Prostate gland (tissue), 2 donors: ENCODE data around the gene EBF3. TPM values are rescaled to one million over a fixed set of nuclear protein-coding genes. Genes with fewer than 3 reads are reported as not detected.

Experiments
- DNase-seq: peaks from one replicate; pipeline ENCODE4 v3.0.0-alpha.2; 2019; ENCODE audit warnings: low spot score
- H3K27ac ChIP-seq, 2 donors: fragments of 200-600 bp; sonication (generic); 2 replicates each; pipeline ENCODE4 v1.5.1; 2017 to 2019
- H3K27me3 ChIP-seq: fragments of 200-600 bp; sonication (generic); replicated peaks from 2 replicates; pipeline ENCODE4 v1.5.1; 2019; ENCODE audit not compliant: insufficient read depth
- H3K36me3 ChIP-seq, 2 donors: fragments of 200-600 bp; sonication (generic); 1 replicate in 1 of 2; 2 replicates in 1 of 2; pipeline versions ENCODE4 v1.5.1 to v1.8.1; 2017 to 2019
- H3K4me1 ChIP-seq: fragments of 200-600 bp; sonication (generic); replicated peaks from 2 replicates; pipeline ENCODE4 v1.5.1; 2019
- H3K4me3 ChIP-seq, 2 donors: fragments of 200-600 bp; sonication (generic); 2 replicates each; pipeline ENCODE4 v1.5.1; 2017 to 2019
- H3K9me3 ChIP-seq: fragments of 200-600 bp; sonication (generic); 2 replicates; pipeline ENCODE4 v1.5.1; 2017
- POLR2A ChIP-seq: fragments of 450-650 bp; IDR thresholded peaks from one replicate; pipeline ENCODE4 v1.6.1; 2016; ENCODE audit warnings: antibody characterized with exemption, mild to moderate bottlenecking
- POLR2AphosphoS5 ChIP-seq: sonication (generic); formaldehyde crosslinking; IDR thresholded peaks from one replicate; pipeline ENCODE4 v1.6.1; 2017; ENCODE audit warnings: antibody characterized with exemption
- WGBS: methylation state at CpG from one replicate; pipeline ENCODE4 v1.1.5; 2018; 5-methylcytosine and 5-hydroxymethylcytosine counted together
- intact Hi-C: fragments of 100-400 bp; cut with DNase I; formaldehyde crosslinking; loops from one replicate; pipeline ENCODE4 v1.14.2; 2022
- total RNA-seq, 2 donors: library from RNA; depleted of rRNA; stranded (reverse); fragments of >200 nt; gene quantifications; one replicate each; pipeline ENCODE4 v1.1.0, GENCODE V29; 2016
- TF ChIP-seq, protein P1 (sequence below), 4 experiments: fragments of 200-600 bp in 2 of 4; fragments of 450-650 bp in 2 of 4; sonication (generic) in 2 of 4; IDR thresholded peaks; 1 replicate in 3 of 4; 2 replicates in 1 of 4; pipeline ENCODE4 v1.5.1; 2016 to 2019; ENCODE audit warnings: antibody characterized with exemption in 4 of 4, mild to moderate bottlenecking in 2 of 4, moderate library complexity in 2 of 4

The EBF3 gene
- total RNA-seq, 2 donors from 2014 or later: 1.5 to 7.8 TPM

DNA sequence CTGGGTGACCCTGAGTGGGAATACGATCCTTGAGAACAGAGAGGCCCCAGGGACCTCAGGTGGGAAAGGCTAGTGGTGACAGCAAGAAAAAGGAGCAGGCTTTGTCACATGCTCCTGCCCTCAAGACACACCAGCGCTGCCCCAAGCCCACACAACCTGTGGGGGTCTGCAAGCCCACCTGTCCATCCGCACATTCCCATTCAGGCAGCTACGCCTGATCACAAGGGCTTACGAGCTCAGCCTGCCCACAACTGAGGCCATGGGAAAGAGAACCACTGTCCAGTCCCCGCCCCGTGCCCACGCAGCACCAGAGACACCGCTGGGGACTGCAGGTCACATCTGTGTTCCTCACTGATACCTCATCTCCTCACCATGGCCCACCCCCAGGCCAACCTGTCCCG, 26.7 kb downstream of the EBF3 start:
- DNase-seq: no peak
- Histone ChIP-seq H3K27ac (no peak overlapping the region), H3K36me3 (no peaks in the 10 kb centered on the region), H3K27me3 (no peaks in the 10 kb centered on the region), H3K4me1 (no peaks in the 10 kb centered on the region), H3K4me3 (no peak overlapping the region), H3K9me3 (no peaks in the 10 kb centered on the region)
- 92% methylated on average over 10 of the region's 10 CpGs for WGBS
- intact Hi-C loops: no loop called here
- no peak for TF ChIP-seq POLR2A
- TF ChIP-seq, protein P1, sequence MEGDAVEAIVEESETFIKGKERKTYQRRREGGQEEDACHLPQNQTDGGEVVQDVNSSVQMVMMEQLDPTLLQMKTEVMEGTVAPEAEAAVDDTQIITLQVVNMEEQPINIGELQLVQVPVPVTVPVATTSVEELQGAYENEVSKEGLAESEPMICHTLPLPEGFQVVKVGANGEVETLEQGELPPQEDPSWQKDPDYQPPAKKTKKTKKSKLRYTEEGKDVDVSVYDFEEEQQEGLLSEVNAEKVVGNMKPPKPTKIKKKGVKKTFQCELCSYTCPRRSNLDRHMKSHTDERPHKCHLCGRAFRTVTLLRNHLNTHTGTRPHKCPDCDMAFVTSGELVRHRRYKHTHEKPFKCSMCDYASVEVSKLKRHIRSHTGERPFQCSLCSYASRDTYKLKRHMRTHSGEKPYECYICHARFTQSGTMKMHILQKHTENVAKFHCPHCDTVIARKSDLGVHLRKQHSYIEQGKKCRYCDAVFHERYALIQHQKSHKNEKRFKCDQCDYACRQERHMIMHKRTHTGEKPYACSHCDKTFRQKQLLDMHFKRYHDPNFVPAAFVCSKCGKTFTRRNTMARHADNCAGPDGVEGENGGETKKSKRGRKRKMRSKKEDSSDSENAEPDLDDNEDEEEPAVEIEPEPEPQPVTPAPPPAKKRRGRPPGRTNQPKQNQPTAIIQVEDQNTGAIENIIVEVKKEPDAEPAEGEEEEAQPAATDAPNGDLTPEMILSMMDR (IDR thresholded peaks at IDR 0.05): no peak
- no peak for TF ChIP-seq POLR2AphosphoS5

DNA sequence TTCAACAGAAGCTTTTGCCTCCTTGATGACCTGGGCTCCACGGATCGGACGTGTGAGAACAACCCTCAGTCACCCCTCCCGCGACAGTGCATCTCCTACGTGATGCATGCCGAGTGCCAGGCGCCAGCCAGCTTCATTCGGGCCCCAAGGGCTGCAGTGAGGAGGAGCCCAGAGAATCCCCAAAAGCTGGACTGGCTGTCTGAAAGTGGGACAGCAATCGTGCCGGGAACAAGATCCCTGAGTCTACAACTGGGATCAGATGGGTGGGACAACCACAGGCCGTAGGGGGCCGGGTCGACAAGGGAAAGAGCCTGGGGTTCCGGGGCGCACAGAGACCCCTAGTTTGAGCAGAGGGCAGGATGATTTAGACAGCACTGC, 27.2 kb downstream of the EBF3 start:
- 90% methylated on average over 16 of the region's 16 CpGs for WGBS
- Histone ChIP-seq H3K36me3 (no peaks in the 10 kb centered on the region), H3K27ac (no peak overlapping the region), H3K4me3 (no peak overlapping the region), H3K27me3 (no peaks in the 10 kb centered on the region), H3K4me1 (no peaks in the 10 kb centered on the region), H3K9me3 (no peaks in the 10 kb centered on the region)
- no peak for TF ChIP-seq POLR2AphosphoS5
- DNase-seq: no peak
- intact Hi-C loops: no loop called here

DNA sequence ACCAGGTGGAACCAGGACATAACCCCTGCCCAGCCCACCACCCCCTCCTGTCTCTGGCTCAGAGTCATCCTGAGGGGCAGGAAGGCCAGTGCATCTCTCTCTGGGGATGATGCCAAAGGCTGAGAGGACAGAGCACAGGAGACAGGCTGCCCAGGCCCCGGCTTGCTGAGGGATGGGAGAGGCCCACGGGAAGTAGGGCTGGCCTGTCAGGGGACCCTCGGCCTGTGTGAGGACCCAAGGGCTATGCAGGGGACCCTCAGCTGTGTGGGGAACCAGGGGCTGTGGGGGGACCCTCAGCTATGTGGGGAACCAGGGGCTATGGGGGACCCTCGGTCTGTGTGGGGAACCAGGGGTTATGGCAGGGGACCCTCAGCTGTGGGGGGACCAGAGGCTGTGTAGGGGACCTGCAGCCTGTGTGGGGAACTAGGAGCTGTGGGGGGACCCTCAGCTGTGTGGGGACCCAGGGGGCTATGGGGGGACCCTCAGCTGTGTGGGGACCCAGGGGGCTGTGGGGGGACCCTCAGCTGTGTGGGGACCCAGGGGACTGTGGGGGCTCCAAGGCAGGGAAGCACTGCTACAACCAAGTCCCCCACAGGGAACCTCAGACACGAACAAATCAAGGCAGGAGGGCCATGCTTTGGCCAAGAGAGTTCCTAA, 27.7 kb downstream of the EBF3 start:
- Histone ChIP-seq H3K36me3 (no peaks in the 10 kb centered on the region), H3K27ac (no peak overlapping the region), H3K4me1 (no peaks in the 10 kb centered on the region), H3K27me3 (no peaks in the 10 kb centered on the region), H3K9me3 (no peaks in the 10 kb centered on the region), H3K4me3 (no peak overlapping the region)
- no peak for DNase-seq
- no peak for TF ChIP-seq POLR2A
- TF ChIP-seq POLR2AphosphoS5: no peak
- TF ChIP-seq, protein P1 (IDR thresholded peaks at IDR 0.05): no peak
- intact Hi-C loops: no loop called here
- 90% methylated on average over 5 of the region's 5 CpGs for whole genome bisulfite sequencing

DNA sequence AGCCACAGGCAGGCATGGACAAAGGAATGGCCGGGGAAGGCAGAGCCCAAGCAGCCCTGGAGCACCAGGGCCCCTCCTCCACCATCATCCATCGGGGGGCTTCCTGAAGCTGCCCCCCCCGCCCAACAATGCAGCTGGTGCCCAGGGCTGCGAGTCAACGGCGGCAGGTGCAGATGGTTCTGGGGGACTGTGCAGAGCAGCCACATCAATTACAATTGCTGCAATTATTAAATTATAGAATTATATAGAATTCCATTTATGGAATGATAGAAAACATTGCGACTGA, 28.3 kb downstream of the EBF3 start:
- WGBS: 78% methylated on average over 6 of the region's 7 CpGs
- Histone ChIP-seq H3K27ac (no peak overlapping the region), H3K27me3 (no peaks in the 10 kb centered on the region), H3K36me3 (no peaks in the 10 kb centered on the region), H3K9me3 (no peaks in the 10 kb centered on the region), H3K4me1 (no peaks in the 10 kb centered on the region), H3K4me3 (no peak overlapping the region)
- intact Hi-C loops: no loop called here
- DNase-seq: no peak
- TF ChIP-seq POLR2A (no peak), POLR2AphosphoS5 (no peak)
- TF ChIP-seq, protein P1 (IDR thresholded peaks at IDR 0.05): no peak

DNA sequence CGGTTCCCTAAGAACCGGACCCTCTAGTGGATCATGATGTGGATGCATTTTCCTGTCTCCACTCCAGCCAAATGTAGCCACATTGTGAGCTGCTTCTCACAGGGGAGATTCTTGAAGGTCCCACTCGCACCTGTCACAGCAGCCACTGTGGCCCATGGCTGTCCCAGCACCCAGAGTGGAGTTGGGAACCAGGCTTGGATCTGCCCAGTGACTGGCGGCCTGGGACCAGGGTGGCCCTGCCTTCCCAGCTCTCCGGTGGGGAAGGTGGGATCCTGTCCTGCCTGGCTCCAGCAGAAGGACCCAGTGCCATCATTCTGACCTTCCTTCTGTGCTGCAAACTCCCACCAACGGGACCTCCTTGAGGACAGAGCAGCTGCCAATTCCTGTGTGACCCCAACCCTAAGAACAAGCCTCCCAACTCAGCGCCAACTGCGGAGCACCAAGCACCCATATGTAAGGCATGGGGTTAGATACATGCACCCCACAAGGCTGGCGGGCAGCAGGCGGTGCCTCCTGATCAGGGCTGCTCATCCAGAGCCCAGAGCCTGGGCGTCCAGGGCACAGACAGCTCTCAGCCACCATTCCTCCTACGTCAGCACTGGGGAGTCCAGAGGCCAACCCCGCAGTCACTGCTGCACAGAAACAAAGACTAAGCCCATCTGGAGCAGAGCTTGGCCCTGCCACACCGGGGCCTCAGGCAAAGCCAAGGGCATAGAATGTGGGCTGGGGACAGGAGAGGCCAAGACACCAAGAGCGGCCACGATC, 28.8 kb downstream of the EBF3 start:
- 92% methylated on average over 16 of the region's 16 CpGs for WGBS
- Histone ChIP-seq H3K9me3 (no peaks in the 10 kb centered on the region), H3K27me3 (no peaks in the 10 kb centered on the region), H3K4me3 (no peak overlapping the region), H3K36me3 (no peaks in the 10 kb centered on the region), H3K4me1 (no peaks in the 10 kb centered on the region), H3K27ac (no peak overlapping the region)
- no peak for DNase-seq
- no peak for TF ChIP-seq POLR2A
- no peak for TF ChIP-seq POLR2AphosphoS5
- TF ChIP-seq, protein P1 (IDR thresholded peaks at IDR 0.05): no peak
- intact Hi-C loops: no loop called here
